NCI-H128 (cell line): Measurements from ENCODE around the gene ARFGAP3.

Experiments used
- DNase-seq: peaks from one replicate; lab custom pipeline; 2025; ENCODE audit not compliant: unreplicated experiment; lab: John Stamatoyannopoulos, UW

The ARFGAP3 gene

GRCh38 chr22:42865536-42865935 is 8.5 kb upstream of the ARFGAP3 start:
- no peak for DNase-seq

GRCh38 chr22:42863349-42863961 is 6.4 kb upstream of the ARFGAP3 start:
- DNase-seq: no peak

- no peak for DNase-seq
Measured at GRCh38 chr22:42862045-42862734, 5.1 kb upstream of the ARFGAP3 start.

- no peak for DNase-seq
Measured at GRCh38 chr22:42860968-42861367, 3.9 kb upstream of the ARFGAP3 start.

GRCh38 chr22:42857845-42858481 is 890 bp upstream of the ARFGAP3 start:
- DNase-seq: no peak

GRCh38 chr22:42856179-42856864 is 751 bp downstream of the ARFGAP3 start:
- DNase-seq: no peak

- DNase-seq: no peak
Measured at GRCh38 chr22:42855721-42856120, 1.4 kb downstream of the ARFGAP3 start.

- DNase-seq: no peak
Measured at GRCh38 chr22:42855211-42855610, 1.9 kb downstream of the ARFGAP3 start.

GRCh38 chr22:42848941-42849550 is 8.0 kb downstream of the ARFGAP3 start:
- DNase-seq: no peak

- no peak for DNase-seq
Measured at GRCh38 chr22:42847110-42847509, 10.0 kb downstream of the ARFGAP3 start.

- no peak for DNase-seq
Measured at GRCh38 chr22:42844756-42845155, 12.3 kb downstream of the ARFGAP3 start.

- no peak for DNase-seq
Measured at GRCh38 chr22:42842658-42843370, 14.3 kb downstream of the ARFGAP3 start.

- DNase-seq: no peak
Measured at GRCh38 chr22:42841444-42841843, 15.6 kb downstream of the ARFGAP3 start.

- DNase-seq: no peak
Measured at GRCh38 chr22:42837556-42837955, 19.5 kb downstream of the ARFGAP3 start.

GRCh38 chr22:42836026-42836425 is 21.0 kb downstream of the ARFGAP3 start:
- DNase-seq: no peak

GRCh38 chr22:42834177-42834949 is 22.7 kb downstream of the ARFGAP3 start:
- DNase-seq: no peak

GRCh38 chr22:42833104-42833503 is 24.0 kb downstream of the ARFGAP3 start:
- DNase-seq: no peak

- DNase-seq: no peak
Measured at GRCh38 chr22:42831712-42832111, 25.4 kb downstream of the ARFGAP3 start.

GRCh38 chr22:42830161-42830560 is 26.9 kb downstream of the ARFGAP3 start:
- DNase-seq: no peak

- no peak for DNase-seq
Measured at GRCh38 chr22:42829302-42829701, 27.8 kb downstream of the ARFGAP3 start.
